ENCODE results near the gene FHAD1.

FHAD1 gene

GRCh38 chr1:15249081-15249480 lies 2.1 kb downstream of the FHAD1 start:
- DNase-seq, result no peak

GRCh38 chr1:15251857-15252835 lies 5.1 kb downstream of the FHAD1 start:
- peak; percentile 3 for DNase-seq

GRCh38 chr1:15254559-15254958 lies 7.5 kb downstream of the FHAD1 start:
- DNase-seq, result no peak

- DNase-seq, result no peak
Measured at GRCh38 chr1:15255582-15256149, 8.6 kb downstream of the FHAD1 start.

- DNase-seq, result no peak
Measured at GRCh38 chr1:15256584-15256983, 9.6 kb downstream of the FHAD1 start.

- DNase-seq, result no peak
Measured at GRCh38 chr1:15257309-15257708, 10.3 kb downstream of the FHAD1 start.

GRCh38 chr1:15258833-15259621 lies 12.0 kb downstream of the FHAD1 start:
- no peak for DNase-seq

- DNase-seq, result no peak
Measured at GRCh38 chr1:15259622-15260007, 12.6 kb downstream of the FHAD1 start.

- DNase-seq, result no peak
Measured at GRCh38 chr1:15260418-15261154, 13.6 kb downstream of the FHAD1 start.

GRCh38 chr1:15261155-15262002 lies 14.4 kb downstream of the FHAD1 start:
- no peak for DNase-seq

- DNase-seq, result no peak
Measured at GRCh38 chr1:15262003-15262377, 15.0 kb downstream of the FHAD1 start.

GRCh38 chr1:15262706-15263105 lies 15.7 kb downstream of the FHAD1 start:
- no peak for DNase-seq

- no peak for DNase-seq
Measured at GRCh38 chr1:15264769-15265168, 17.7 kb downstream of the FHAD1 start.

- DNase-seq, result no peak
Measured at GRCh38 chr1:15271196-15271595, 24.2 kb downstream of the FHAD1 start.

GRCh38 chr1:15272009-15272781 lies 25.2 kb downstream of the FHAD1 start:
- DNase-seq, result peak; percentile 37

GRCh38 chr1:15272782-15273127 lies 25.7 kb downstream of the FHAD1 start:
- no peak for DNase-seq

GRCh38 chr1:15273274-15273673 lies 26.3 kb downstream of the FHAD1 start:
- no peak for DNase-seq

- no peak for DNase-seq
Measured at GRCh38 chr1:15275921-15276683, 29.1 kb downstream of the FHAD1 start.

GRCh38 chr1:15276691-15277446 lies 29.8 kb downstream of the FHAD1 start:
- DNase-seq, result no peak

- DNase-seq, result no peak
Measured at GRCh38 chr1:15277447-15277838, 30.4 kb downstream of the FHAD1 start.
